HEK293 (cell line): ENCODE data around the gene MYLK.

Experiments used
- CTCF ChIA-PET: fragments of 350-600 bp; formaldehyde crosslinking; extraction: SDS; loops from one replicate; lab custom pipeline; 2021; ENCODE audit warnings: antibody characterized with exemption; lab: Yijun Ruan, JAX
- POLR2A ChIA-PET: fragments of 300-600 bp; formaldehyde crosslinking; extraction: SDS; loops from one replicate; lab custom pipeline; 2020; ENCODE audit warnings: antibody characterized with exemption, inconsistent platforms; lab: Yijun Ruan, JAX
- H3K27ac ChIP-seq: fragments of 200-500 bp; sonication (Bioruptor generic); 2 replicates; pipeline ENCODE4 v1.5.1; 2014; ENCODE audit warnings: low read depth, low read length, control low read depth, inconsistent platforms; ENCODE audit errors: extremely low read depth
- H3K36me3 ChIP-seq, 2 experiments: fragments of 200-500 bp in 1 of 2; sonication (Bioruptor generic) in 1 of 2; 1 replicate in 1 of 2; 2 replicates in 1 of 2; pipeline ENCODE4 v1.5.1; 2014 to 2017; ENCODE audit warnings: inconsistent platforms in 2 of 2, low read length in 2 of 2; ENCODE audit not compliant: control insufficient read depth in 2 of 2, insufficient read depth in 1 of 2
- H3K4me1 ChIP-seq: fragments of 200-500 bp; sonication (Bioruptor generic); 2 replicates; pipeline ENCODE4 v1.5.1; 2014; ENCODE audit warnings: mild to moderate bottlenecking, low read length, inconsistent platforms; ENCODE audit not compliant: control insufficient read depth, insufficient read depth
- H3K4me3 ChIP-seq: 2 replicates; pipeline ENCODE4 v1.5.1; 2011; ENCODE audit warnings: low read depth, mild to moderate bottlenecking, control low read depth, low read length, moderate library complexity
- H3K9me3 ChIP-seq: fragments of 200-500 bp; sonication (Bioruptor generic); 2 replicates; pipeline ENCODE4 v1.5.1; 2014; ENCODE audit warnings: low read depth, low read length, inconsistent platforms; ENCODE audit not compliant: control insufficient read depth, insufficient read depth
- ATF2 ChIP-seq: fragments of 450-650 bp; formaldehyde crosslinking; IDR thresholded peaks from 2 replicates; pipeline ENCODE4 v1.5.1; 2016; ENCODE audit warnings: missing biosample characterization, missing genetic modification characterization, low read depth
- HOXA7 ChIP-seq: sonication (generic); formaldehyde crosslinking; IDR thresholded peaks from 2 replicates; pipeline ENCODE4 v1.8.1; 2022; ENCODE audit warnings: missing genetic modification reagents, borderline replicate concordance
- PRDM2 ChIP-seq: fragments of 450-650 bp; formaldehyde crosslinking; IDR thresholded peaks from 2 replicates; pipeline ENCODE4 v1.5.1; 2016; ENCODE audit warnings: missing biosample characterization, missing genetic modification characterization, borderline replicate concordance
- ZBTB26 ChIP-seq: fragments of 450-650 bp; formaldehyde crosslinking; optimal IDR thresholded peaks from 2 replicates; pipeline ENCODE3; 2016; ENCODE audit warnings: missing biosample characterization, mild to moderate bottlenecking, missing genetic modification characterization
- ZBTB49 ChIP-seq: fragments of 450-650 bp; formaldehyde crosslinking; IDR thresholded peaks from 2 replicates; pipeline ENCODE4 v1.5.1; 2016; ENCODE audit warnings: missing biosample characterization, missing genetic modification characterization, low read depth
- ZNF132 ChIP-seq: fragments of 450-650 bp; formaldehyde crosslinking; IDR thresholded peaks from 2 replicates; pipeline ENCODE4 v1.5.1; 2017; ENCODE audit warnings: missing biosample characterization, missing genetic modification characterization, borderline replicate concordance
- ZNF221 ChIP-seq: fragments of 450-650 bp; formaldehyde crosslinking; IDR thresholded peaks from 2 replicates; pipeline ENCODE4 v1.5.1; 2017; ENCODE audit warnings: missing biosample characterization, missing genetic modification characterization, borderline replicate concordance
- ZNF266 ChIP-seq: fragments of 450-650 bp; formaldehyde crosslinking; IDR thresholded peaks from 2 replicates; pipeline ENCODE4 v1.5.1; 2016; ENCODE audit warnings: missing biosample characterization, missing genetic modification characterization, low read depth
- ZNF280C ChIP-seq: fragments of 450-650 bp; formaldehyde crosslinking; IDR thresholded peaks from 2 replicates; pipeline ENCODE4 v1.5.1; 2016; ENCODE audit warnings: missing biosample characterization, missing genetic modification characterization
- ZNF366 ChIP-seq: fragments of 450-650 bp; formaldehyde crosslinking; conservative IDR thresholded peaks from 2 replicates; pipeline ENCODE4 v1.5.1; 2016; ENCODE audit warnings: missing biosample characterization, missing genetic modification characterization
- ZNF560 ChIP-seq: fragments of 450-650 bp; formaldehyde crosslinking; IDR thresholded peaks from 2 replicates; pipeline ENCODE4 v1.5.1; 2017; ENCODE audit warnings: missing biosample characterization, missing genetic modification characterization, borderline replicate concordance
- ZNF664 ChIP-seq: fragments of 450-650 bp; formaldehyde crosslinking; IDR thresholded peaks from 2 replicates; pipeline ENCODE4 v1.5.1; 2016; ENCODE audit warnings: missing biosample characterization, missing genetic modification characterization
- ZNF670 ChIP-seq: fragments of 450-650 bp; formaldehyde crosslinking; IDR thresholded peaks from 2 replicates; pipeline ENCODE4 v1.5.1; 2016; ENCODE audit warnings: missing biosample characterization, missing genetic modification characterization, low read depth

The MYLK gene

GRCh38 chr3:123832692-123833397 lies 51.3 kb downstream of the MYLK start (continued):
- TF ChIP-seq ATF2 (tag by site-specific recombination) (no peak), ZBTB49 (no peak), ZBTB26 (tag by site-specific recombination) (no peak), HOXA7 (CRISPR knock-in tag) (no peak), ZNF366 (tag by site-specific recombination) (no peak), ZNF221 (tag by site-specific recombination) (no peak)

GRCh38 chr3:123831420-123831819 lies 52.7 kb downstream of the MYLK start:
- TF ChIP-seq ZNF280C (tag by site-specific recombination), result no peak
- TF ChIP-seq ZNF132 (tag by site-specific recombination), result no peak
- TF ChIP-seq ZNF266 (tag by site-specific recombination), result no peak
- no peak for TF ChIP-seq PRDM2
- TF ChIP-seq ZNF560 (tag by site-specific recombination), result no peak
- TF ChIP-seq ZNF670 (tag by site-specific recombination), result no peak
- TF ChIP-seq ZNF664 (tag by site-specific recombination), result no peak
- Histone ChIP-seq H3K36me3 (peaks cover 0 to 6% of the 10 kb centered on the region in 2 experiments; a peak in 1 of 3 replicates), H3K9me3 (no peaks in the 10 kb centered on the region), H3K4me3 (no peak overlapping the region), H3K27ac (no peak overlapping the region), H3K4me1 (no peaks in the 10 kb centered on the region)
- CTCF ChIA-PET, result no interaction called here
- POLR2A ChIA-PET, result no interaction called here
